Measurements from ENCODE around the gene VAV1. TPM values are rescaled to one million over a fixed set of nuclear protein-coding genes. Genes with fewer than 3 reads are reported as not detected.

Gene VAV1
- total and polyA plus RNA-seq, 2 of the 8 experiments (the other 6 are each of a cell fraction or from before 2014, with no cell fraction given), result 0.21 to 0.22 TPM

DNA sequence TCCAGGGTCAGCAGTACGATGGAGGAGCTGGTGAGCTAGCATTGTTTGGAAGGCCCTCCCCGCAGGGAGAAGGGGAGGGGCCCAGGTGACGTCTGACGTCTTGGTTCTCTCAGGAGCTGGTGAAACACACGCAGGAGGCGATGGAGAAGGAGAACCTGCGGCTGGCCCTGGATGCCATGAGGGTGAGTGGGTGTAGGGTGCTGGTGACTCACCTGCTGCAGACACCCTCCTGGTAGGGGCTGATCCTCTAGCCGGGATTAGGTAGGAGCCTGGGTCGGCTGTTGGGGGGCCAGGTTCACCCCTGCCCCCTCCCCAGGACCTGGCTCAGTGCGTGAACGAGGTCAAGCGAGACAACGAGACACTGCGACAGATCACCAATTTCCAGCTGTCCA, 55.8 kb downstream of the VAV1 start (continued):
- no peak for TF ChIP-seq CHD7 (IDR thresholded peaks at IDR 0.05; ENCODE audit: insufficient replicate concordance, low read length)
- no peak for TF ChIP-seq TAF7 (optimal IDR thresholded peaks at IDR 0.05; ENCODE audit: borderline replicate concordance, low read depth, low read length)
- TF ChIP-seq KDM1A (IDR thresholded peaks at IDR 0.05; ENCODE audit: borderline replicate concordance, low read length), result no peak
- no peak for TF ChIP-seq GABPA (IDR thresholded peaks at IDR 0.05; ENCODE audit: borderline replicate concordance, insufficient read depth, low read length)
- TF ChIP-seq NANOG (IDR thresholded peaks at IDR 0.05; ENCODE audit: insufficient read depth, low read depth, low read length, poor library complexity, severe bottlenecking), result no peak
- TF ChIP-seq PHF8 (conservative IDR thresholded peaks at IDR 0.05; ENCODE audit: low read depth, low read length), result no peak
- TF ChIP-seq BRCA1 (IDR thresholded peaks at IDR 0.05; ENCODE audit: low read depth, low read length), result no peak

Data from H1 (cell line).